ENCODE results near the gene GNLY.

The GNLY gene

GRCh38 chr2:85703329-85703728 lies 9.2 kb downstream of the GNLY start:
- H3K4me3 ChIP-seq (ENCODE audit: low read depth, low read length): no peak overlapping the region
- no peak for TF ChIP-seq CTCF (IDR thresholded peaks at IDR 0.05; ENCODE audit: insufficient read depth, low read depth, low read length, missing control alignments)
- no peak for DNase-seq (ENCODE audit: low read depth)

GRCh38 chr2:85704038-85704437 lies 9.9 kb downstream of the GNLY start:
- DNase-seq (ENCODE audit: low read depth): no peak
- no peak overlapping the region for H3K4me3 ChIP-seq (ENCODE audit: low read depth, low read length)
- no peak for TF ChIP-seq CTCF (IDR thresholded peaks at IDR 0.05; ENCODE audit: insufficient read depth, low read depth, low read length, missing control alignments)

- peak; percentile 68 for DNase-seq (ENCODE audit: low read depth)
These were observed 10.9 kb downstream of the GNLY start for GRCh38 chr2:85704800-85705679.

GRCh38 chr2:85705680-85706039 lies 11.5 kb downstream of the GNLY start:
- no peak for DNase-seq (ENCODE audit: low read depth)
- no peak for TF ChIP-seq CTCF (IDR thresholded peaks at IDR 0.05; ENCODE audit: insufficient read depth, low read depth, low read length, missing control alignments)
- no peak overlapping the region for H3K4me3 ChIP-seq (ENCODE audit: low read depth, low read length)

More at GRCh38 chr2:85704800-85705679, 10.9 kb downstream of the GNLY start:
- no peak for TF ChIP-seq CTCF (IDR thresholded peaks at IDR 0.05; ENCODE audit: insufficient read depth, low read depth, low read length, missing control alignments)
- peak overlapping the region; percentile 21; the same call in 1 of the 2 replicates for H3K4me3 ChIP-seq (ENCODE audit: low read depth, low read length)

GRCh38 chr2:85706063-85706462 lies 11.9 kb downstream of the GNLY start:
- H3K4me3 ChIP-seq (ENCODE audit: low read depth, low read length): no peak overlapping the region
- no peak for DNase-seq (ENCODE audit: low read depth)
- no peak for TF ChIP-seq CTCF (IDR thresholded peaks at IDR 0.05; ENCODE audit: insufficient read depth, low read depth, low read length, missing control alignments)

GRCh38 chr2:85706599-85707296 lies 12.6 kb downstream of the GNLY start:
- no peak for TF ChIP-seq CTCF (IDR thresholded peaks at IDR 0.05; ENCODE audit: insufficient read depth, low read depth, low read length, missing control alignments)
- no peak for DNase-seq (ENCODE audit: low read depth)

More at GRCh38 chr2:85706599-85707296, 12.6 kb downstream of the GNLY start:
- H3K4me3 ChIP-seq (ENCODE audit: low read depth, low read length): no peak overlapping the region
